GM04504 (cell line): ENCODE data around the gene NBDY.

Experiments used
- DNase-seq: peaks from one replicate; pipeline ENCODE4 v3.0.0-alpha.2; 2012; ENCODE audit warnings: low read depth

The NBDY gene

DNA sequence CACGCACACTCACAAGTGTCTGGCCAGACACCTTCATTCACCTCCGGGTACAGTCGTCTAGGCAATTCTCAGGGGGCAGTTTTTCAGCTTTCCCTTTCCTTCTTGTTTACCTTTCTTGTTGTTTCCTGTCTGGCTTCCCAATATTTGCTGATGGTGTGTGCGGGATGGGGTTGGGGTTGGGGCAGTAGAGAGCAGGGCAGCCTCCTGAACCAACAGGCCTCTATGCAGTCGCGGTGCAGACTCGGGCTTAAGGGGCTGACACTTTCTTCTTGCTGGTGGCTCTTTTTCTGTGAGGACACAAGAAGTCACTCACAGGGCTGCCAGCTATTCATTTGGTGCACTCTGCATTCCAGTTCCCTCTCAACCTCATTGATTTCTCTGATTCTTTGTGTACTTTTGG lies 56.4 kb downstream of the NBDY start:
- no peak for DNase-seq

DNA sequence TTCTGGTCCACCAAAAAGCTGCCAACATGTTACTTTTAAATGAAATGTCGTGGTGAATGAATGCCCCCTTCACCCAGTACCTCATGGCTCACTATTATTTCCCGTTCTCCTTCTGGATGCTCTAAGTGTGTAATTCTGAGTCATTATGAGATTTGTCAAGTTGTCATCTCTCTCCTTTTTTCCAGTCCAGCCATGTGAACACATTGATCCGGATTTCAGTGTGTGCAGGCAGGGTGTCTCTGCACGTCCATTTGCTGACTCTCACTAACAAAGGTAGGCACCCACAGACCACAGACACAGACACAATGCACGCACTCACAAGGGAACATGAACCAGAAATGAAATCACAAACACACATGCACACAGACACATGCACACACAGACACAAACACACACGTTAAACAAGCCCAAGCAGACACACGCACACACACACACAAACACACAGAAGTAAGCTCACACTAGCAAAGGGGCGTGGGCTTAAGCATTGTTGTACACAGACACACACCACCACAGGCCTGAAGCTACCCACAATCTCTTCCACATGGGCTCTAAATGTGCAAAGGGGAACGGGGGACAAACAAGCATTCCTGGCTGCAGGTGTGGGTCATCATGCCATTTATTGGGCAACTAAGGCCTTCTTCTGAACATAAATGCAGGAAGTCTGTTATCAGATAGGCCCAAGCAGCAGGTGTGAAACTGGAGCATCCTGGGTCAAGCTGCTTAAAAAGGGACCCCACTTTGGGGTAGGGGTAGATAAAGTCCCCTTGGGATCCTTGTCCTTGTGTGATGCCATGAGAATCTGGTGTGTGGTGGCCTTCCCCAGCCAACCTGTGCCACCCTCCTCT lies 58.1 kb downstream of the NBDY start:
- DNase-seq, result no peak

DNA sequence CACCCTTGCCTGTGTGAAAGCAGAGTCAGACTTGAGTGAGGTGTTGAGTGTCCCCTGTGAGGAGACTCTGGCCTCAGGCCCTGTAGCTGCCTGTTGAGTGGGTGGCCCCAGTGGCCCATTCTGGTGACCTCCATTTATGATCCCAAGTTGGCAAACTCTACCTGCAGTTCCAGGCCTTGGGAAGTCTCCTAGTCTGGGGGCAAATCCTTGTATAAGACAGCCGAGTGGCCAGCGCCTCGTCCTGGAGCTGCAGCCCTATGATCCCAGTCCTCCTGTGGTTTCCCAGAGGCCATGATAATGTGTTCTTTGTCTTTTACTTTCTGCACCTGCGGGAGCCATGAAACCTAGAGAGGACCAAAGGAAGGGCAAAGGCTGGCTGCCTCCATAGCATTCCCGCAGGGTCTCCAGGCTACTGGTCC lies 58.7 kb downstream of the NBDY start:
- DNase-seq, result no peak

DNA sequence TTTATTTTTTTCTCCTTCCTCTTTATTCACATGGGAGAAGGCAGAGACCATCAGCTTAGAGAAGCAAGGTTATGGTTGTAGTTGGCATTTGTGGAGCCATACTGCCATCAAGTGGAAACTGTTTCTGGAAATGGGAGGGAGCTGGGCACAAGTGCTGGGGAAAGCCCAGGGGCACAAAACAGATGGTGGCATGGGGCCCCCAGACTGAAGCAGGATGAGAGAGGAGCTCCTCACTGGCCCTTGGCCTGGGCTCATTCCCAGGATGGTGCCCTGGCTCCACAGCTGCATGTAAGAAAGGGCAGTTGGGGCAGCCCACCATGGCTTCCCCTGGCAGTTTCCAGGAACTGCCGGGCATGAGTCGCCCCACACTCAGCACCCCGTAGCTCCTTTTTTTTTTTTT lies 59.2 kb downstream of the NBDY start:
- DNase-seq, result no peak

DNA sequence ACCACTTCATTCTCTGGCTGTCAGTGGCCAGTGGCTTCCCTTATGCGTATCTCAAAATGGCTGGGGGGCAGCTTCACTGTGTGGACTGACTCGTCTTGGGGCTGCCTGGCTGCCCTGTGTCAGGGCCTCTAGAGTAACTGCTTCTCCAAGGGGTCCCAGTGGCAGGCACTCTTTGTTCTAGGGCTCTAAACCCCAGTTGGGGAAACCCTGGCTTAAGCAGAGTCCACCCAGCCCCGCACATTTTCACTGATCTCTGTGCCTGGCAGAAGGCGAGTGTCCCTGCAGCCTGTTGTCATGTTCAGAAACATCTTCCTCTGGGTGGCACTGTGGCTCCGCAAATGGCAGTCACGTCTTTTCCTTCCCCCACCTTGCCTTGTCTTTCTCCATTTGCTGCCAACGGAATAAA lies 59.7 kb downstream of the NBDY start:
- DNase-seq, result no peak

DNA sequence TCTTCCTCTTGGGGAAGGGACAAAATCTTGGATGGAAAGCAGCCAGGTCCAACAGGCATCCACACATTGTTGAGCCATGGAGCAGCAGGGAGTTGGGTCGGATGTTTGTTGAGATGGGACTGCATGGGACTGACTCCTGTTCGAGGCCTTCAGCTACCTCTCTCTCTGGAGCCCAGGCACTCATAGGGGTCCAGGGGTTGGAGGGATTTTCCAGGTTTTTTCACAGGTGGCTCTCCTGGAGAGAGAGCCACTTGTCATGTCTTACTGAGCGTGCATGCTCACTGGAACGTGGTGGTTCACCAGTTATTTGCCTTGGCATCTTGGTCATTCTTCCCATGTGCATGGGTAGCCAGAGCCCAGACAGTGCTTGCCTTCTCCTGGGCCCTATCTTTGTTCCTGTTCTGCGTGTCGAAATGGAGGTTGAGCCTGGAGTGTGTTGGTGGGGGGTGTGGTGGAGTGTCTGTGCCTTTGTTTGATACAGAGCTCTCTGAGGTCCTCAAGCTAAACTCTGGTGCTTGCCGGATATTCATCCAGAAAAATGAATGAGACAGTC lies 60.6 kb downstream of the NBDY start:
- no peak for DNase-seq

DNA sequence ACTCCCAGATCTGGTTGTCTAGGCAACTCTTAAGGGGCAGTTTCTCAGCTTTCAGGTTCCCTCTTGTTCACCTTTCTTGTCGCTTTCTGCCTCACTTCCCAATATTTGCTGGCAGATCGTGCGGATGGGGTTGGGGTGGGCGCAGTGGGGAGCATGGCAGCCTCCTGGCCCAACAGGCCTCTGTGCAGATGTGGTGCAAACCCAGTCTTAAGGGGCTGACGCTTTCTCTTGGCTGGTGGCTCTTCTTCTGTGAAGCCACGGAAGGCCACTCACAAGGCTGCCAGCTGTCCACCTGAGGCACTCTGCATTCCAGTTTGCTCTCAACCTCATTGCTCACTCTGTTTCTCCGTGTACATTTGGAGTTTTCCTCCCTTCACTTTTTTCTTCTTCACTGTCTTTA lies 61.7 kb downstream of the NBDY start:
- DNase-seq, result no peak

DNA sequence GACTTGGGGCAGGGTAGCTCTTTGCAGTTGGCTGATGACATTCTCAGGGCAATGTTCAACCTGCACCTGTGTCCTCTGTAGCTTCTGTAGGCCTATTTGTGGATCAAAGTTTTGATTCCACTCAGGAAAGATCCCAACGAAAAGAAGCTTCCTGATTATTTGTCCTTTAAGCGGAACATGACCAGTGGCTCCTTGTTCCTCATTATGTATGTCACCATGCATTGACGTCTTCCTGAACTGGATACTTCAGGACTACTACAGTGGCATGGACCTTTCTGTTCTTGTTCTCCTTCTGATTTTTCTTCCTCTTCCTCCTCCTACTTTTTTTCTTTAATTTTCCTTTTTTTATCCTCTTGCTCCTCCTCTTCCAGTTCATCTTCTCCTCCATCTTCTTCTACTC lies 62.4 kb downstream of the NBDY start:
- no peak for DNase-seq

DNA sequence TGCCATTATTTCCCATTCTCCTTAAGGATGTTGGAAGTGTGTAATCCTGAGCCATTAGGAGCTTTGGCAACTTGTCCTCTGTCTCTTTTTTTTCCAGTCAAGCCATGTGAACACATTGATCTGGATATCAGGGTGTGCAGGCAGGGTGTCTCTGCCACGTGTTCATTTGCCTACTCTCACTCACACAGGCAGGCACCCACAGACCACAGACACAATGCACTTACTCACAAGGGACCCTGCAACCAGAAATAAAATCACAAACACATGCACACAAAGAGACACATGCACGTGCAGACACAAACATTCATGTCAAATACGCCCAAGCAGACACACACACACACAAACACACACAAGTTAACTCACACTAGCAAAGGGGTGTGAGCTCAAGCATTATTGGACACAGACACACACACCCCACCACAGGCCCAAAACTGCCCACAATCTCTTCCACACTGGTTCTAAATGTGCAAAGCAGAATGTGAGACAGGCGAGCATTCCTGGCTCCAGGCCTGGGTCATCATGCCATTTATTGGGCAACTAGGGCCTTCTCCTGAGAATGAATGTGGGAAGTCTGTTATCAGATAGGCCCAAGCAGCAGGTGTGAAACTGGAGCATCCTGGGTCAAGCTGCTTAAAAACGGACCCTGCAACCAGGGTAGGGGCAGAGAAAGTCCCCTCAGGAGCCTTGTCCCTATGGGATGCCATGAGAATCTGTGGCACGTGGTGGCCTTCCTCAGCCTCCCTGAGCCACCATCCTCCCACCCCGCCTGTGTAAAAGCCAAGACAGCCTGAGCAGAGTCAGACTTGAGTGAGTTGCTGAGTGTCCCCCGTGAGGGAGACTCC lies 63.4 kb downstream of the NBDY start:
- DNase-seq, result no peak

DNA sequence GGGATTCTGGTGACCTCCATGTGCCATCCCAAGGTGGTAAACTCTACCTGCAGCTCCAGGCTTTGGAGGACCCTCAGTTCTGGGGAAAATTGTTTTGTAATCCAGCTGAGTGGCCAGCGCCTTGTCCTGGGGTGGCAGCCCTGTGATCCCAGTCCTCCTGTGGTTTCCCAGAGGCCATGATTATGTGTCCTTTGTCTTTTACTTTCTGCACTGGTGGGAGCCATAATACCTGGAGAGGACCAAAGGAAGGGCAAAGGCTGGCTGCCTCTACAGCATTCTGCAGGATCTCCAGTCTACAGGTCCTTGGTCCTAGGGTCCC lies 64.0 kb downstream of the NBDY start:
- no peak for DNase-seq

DNA sequence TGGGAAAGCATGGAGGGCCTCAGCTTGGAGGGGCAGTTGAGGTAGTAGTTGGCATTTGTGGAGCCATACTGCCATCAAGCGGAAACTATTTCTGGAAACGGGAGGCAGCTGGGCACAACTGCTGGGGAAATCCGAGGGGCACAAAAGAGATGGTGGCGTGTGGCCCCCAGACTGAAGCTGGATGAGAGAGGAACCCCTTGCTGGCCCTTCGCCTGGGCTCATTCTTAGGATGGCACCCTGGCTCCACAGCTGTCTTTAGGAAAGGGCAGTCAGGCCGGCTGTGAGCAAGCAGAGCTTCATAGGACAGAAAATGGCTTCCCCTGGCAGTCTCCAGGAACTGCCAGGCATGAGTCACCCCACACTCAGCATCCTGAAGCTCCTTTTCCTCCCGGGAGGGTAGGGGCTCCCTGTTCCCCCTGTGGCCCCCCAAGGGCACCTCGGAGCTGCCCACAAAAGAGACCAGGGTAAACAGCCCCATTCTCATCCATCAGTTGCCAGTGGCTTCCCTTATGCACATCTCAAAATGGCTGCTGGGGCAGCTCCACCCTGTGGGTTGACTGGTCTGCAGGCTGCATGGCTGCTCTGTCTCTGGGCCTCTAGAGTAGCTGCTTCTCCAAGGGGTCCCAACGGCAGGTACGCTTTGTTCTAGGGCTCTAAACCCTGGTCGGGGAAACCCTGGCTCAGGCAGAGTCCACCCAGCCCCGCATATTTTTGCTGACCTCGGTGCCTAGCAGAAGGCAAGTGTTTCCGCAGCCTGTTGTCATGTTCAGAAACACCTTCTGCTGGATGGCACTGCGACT lies 64.7 kb downstream of the NBDY start:
- no peak for DNase-seq

DNA sequence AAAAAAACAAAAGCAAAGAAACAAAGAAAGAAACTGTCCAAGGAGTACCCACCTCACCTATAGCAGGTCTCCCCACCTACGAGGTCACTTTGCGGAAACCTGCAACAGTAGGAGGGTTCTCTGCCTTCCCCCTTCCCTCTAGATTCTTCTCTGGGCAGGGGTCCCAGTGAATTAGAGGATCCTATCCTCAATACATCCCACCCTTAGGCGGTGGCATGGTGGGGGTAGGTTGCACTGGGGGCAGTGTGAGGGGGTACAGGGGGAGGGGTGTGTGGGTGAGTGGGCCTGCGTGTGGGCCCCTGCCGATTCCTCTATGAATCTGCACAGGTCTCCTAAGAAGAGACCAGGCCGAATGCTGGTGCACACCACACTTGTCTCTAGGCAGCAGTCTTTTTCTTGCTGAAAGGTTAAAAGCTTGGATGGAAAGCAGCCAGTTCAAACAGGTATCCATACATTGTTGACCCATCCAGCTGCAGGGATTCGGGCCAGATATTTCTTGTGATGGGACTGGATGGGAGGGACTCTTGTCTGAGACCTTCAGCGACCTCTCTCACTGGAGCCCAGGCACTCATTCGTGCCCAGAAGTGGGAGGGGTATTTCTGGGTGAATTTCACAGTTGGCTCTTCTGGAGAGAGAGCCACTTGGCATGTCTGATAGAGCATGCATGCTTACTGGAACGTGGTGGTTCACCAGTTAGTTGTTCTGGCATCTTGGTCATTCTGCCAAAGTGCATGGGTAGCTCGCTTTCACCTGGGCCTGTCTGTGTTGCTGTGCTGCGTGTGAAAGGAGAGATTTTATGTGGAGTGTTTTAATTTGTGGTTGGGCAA lies 65.6 kb downstream of the NBDY start:
- no peak for DNase-seq

DNA sequence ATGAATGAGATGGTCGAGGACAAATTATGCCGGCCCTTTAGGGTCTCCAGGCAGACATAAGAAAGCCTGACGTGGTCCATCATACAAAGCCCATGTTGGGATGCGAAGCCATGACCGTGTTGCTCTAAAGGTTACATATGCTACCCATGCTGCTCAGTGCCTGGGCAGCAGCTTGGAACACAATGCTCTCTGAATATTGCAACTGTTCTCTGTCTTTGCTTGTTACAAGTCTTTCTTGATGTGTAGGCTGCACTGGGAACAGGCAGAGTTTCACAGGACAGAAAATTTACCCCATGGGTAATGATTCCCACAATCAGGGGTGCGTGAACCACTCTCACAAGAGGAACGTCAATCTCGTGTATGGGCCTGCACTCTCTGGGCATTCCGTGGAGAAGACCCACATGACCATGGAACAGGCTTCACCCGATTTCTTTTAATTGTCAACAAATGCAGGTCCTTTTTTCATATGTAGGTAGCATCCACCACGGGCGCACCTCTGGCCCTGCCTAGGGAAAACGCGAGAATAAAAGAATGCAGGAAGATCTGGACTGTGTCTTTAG lies 66.3 kb downstream of the NBDY start:
- no peak for DNase-seq

DNA sequence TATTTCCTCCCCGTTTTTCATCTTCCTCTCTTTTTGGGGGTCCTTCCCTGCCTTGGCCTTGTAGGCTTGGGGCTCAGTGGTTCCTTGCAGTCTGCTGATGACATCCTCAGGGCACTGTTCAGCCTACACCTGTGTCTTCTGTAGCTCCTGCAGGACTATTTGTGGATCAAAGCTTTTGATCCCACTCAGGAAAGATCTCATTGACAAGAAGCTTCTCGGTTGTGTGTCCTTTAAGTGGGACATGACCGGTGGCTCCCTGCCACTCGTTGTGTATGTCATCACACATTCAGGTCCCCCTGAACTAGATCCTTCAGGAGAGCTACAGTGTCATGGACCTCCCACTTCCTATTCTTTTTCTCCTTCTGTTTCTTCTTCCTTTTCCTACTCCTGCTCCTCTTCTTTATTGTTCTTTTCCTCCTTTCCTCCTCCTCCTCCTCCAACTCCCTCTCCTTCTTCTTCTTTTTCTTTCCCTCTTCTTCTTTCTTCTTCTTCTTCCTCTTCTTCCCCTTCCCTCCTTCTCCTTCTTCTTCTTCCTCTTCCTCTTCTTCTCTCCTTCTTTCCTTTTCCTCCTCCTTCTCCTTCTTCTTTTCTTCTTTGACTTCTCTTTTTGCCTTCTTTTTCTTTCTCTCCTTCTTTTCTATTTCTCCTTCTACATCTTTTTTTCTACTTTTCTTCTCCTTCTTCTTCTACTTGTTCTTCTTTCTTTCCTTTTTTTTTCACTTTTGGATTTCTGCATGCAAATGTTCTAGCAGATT lies 67.8 kb downstream of the NBDY start:
- DNase-seq, result no peak

DNA sequence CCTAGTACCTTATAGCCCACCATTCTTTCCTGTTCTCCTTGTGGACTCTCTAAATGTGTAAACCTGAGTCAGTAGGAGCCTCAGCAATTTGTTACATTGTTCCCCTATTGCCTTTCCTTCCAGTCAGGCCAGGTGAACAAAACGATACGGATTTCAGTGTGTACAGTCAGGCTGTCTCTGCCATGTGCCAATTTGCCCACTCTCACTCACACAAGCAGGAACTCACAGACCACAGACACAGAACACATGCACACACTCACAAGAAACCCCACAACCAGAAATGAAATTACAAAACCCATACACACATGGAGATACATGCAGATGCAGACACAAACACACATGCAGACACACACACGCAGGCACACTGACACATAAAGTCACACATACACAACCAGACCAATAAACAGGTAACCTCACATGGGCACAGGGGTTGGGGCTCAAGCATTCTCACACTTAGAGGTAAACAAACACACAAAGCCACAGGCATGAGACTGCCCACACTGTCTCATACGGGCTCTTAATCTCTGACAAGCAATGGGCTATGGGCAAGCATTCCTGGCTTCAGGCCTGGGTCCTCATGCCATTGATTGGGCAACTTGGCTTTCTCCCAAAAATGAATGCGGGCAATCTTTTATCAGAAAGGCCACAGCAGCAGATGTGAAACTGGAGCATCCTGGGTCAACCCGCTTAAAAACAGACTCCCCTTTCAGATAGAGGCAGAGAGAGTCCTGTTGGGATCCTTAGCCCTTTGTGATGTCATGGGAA lies 68.7 kb downstream of the NBDY start:
- no peak for DNase-seq

DNA sequence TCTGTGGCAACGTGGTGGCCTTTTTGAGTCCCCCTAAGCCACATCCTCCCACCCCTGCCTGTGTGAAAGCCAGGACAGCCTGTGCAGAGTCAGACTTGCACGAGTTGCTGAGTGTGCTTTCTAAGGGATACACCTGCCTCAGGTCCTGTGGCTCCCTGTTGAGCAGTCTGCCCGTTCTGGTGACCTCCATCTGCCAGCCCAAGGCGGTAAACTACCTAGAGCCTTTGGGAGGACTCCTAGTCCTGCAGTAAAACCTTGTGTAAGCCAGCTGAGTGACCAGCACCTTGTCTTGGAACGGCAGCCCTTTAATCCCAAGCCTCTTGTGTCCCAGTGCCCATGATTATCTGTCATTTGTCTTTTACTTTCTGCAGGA lies 69.3 kb downstream of the NBDY start:
- no peak for DNase-seq

DNA sequence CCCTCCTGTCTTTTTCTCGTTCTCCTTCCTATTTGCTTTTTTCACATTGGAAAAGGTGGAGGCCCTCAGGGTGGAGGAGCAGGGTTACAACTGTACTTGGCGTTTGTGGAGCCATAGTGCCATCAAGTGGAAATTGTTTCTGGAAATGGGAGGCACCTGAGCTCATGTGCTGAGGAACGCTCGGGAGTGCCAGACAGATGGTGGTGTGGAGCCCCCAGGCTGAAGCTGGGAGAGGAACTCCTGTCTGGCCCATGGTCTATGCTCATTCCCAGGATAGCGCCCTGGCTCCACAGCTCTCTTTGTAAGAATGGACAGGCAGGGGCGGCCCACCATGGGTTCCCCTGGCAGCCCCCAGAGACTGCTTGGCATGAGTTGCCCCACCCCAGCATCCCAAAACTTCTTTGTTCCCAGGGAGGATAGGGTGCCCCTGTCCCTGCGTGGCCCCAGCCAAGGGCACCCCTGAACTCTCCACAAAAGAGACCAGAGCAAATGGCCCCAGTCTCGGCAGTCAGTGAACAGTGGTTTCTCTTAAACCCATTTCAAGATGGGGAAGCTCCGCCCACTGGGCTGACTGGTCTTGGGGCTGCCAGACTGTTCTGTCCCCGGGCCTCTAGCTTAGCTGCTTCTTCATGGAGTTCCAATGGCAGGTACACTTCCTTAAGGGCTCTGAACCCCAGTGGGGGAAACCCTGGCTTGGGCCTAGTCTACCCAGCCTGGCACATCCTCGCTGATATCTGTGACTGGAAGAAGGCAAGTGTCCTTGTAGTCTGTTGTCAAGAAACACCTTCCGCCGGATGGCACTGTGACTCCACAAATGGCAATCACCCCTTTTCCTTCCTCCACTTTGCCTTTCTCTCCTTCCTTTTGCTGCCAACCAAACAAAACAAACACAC lies 70.1 kb downstream of the NBDY start:
- DNase-seq, result no peak

DNA sequence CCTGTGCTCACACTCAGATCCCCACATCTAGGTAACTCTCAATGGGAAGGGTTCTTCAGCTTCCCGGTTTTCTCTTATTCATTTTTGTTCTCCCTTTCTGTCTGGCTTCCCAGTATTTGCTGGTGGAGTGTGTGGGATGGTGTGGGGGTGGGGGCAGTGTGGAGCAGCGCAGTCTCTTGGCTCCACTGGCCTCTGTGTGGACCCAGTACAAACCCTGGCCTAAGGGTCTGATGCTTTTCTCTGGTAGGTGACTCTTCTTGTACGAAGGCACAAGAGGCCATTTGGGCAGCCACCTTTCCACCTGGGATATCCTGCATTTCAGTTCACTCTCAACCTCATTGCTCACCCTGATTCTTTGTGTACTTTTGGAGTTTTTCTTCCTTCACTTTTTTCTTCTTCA lies 71.3 kb downstream of the NBDY start:
- DNase-seq, result no peak

DNA sequence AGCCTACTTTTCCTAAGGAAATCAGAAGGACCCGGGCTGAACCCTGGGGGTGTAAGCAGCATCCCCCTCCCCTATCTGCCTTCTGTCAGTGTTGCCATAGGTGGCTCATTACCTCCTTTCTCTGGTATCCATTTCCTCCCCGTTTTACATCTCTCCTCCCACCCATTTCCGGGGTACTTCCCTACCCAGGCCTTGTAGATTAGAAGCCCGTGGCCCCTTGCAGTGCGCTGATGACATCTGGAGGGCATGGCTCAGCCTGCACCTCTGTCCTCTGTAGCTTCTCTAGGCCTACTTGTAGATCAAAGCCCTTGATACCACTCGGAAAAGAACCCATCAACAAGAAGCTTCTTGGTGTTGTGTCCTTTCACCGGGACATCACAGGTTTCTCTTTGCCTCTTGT lies 71.8 kb downstream of the NBDY start:
- no peak for DNase-seq
